ENCODE results near the gene PHLDA2. TPM values are rescaled to one million over a fixed set of nuclear protein-coding genes. Genes with fewer than 3 reads are reported as not detected.
A peak's percentile ranks its signal among the peaks of the same experiment; 100 is the strongest.
"Not testable (repeated sequence)": the region's sequence is repeated elsewhere in the genome, so short reads cannot be mapped to it uniquely, and the experiment has no call there.

Gene PHLDA2
- total RNA-seq, 1 donor from 2014 or later, result not detected

GRCh38 chr11:2910401-2910955 lies 18.7 kb downstream of the PHLDA2 start:
- intact Hi-C loops (cut with DNase I), result no loop called here
- H3K36me3 ChIP-seq, result no peaks in the 10 kb centered on the region
- H3K4me3 ChIP-seq, result no peak overlapping the region
- DNase-seq (ENCODE audit: low spot score in 2 of 2), result no peak
- peaks cover 0 to 7% of the 10 kb centered on the region in 2 donors for H3K4me1 ChIP-seq
- no peaks in the 10 kb centered on the region for H3K9me3 ChIP-seq
- no peak overlapping the region for H3K27ac ChIP-seq
- TF ChIP-seq CTCF (IDR thresholded peaks at IDR 0.05), result no peak
- H3K27me3 ChIP-seq, result no peaks in the 10 kb centered on the region

- Histone ChIP-seq H3K27me3 (no peaks in the 10 kb centered on the region), H3K9me3 (no peaks in the 10 kb centered on the region), H3K4me1 (peaks cover 0 to 7% of the 10 kb centered on the region in 2 donors), H3K36me3 (no peaks in the 10 kb centered on the region), H3K4me3 (peak overlapping the region; percentile 10 to 39), H3K27ac (no peak overlapping the region)
- intact Hi-C loops (cut with DNase I), result no loop called here
- no peak for DNase-seq (ENCODE audit: low spot score in 2 of 2)
- TF ChIP-seq CTCF (IDR thresholded peaks at IDR 0.05), result no peak
Measured at GRCh38 chr11:2909133-2909902, 19.9 kb downstream of the PHLDA2 start.

GRCh38 chr11:2908130-2908529 lies 21.1 kb downstream of the PHLDA2 start:
- Histone ChIP-seq H3K4me3 (no peak overlapping the region), H3K27ac (no peak overlapping the region), H3K27me3 (no peaks in the 10 kb centered on the region), H3K9me3 (no peaks in the 10 kb centered on the region), H3K36me3 (no peaks in the 10 kb centered on the region), H3K4me1 (peaks cover 0 to 9% of the 10 kb centered on the region in 2 donors)
- TF ChIP-seq CTCF (IDR thresholded peaks at IDR 0.05), result no peak
- DNase-seq (ENCODE audit: low spot score in 2 of 2), result no peak
- intact Hi-C loops (cut with DNase I), result no loop called here

GRCh38 chr11:2905299-2905698 lies 23.9 kb downstream of the PHLDA2 start:
- intact Hi-C loops (cut with DNase I), result not testable (repeated sequence)

GRCh38 chr11:2904153-2905052 lies 24.8 kb downstream of the PHLDA2 start:
- intact Hi-C loops (cut with DNase I), result no loop called here
- no peak for DNase-seq (ENCODE audit: low spot score in 2 of 2)
- no peak overlapping the region for H3K4me3 ChIP-seq
- TF ChIP-seq CTCF (IDR thresholded peaks at IDR 0.05), result no peak
- no peaks in the 10 kb centered on the region for H3K36me3 ChIP-seq
- H3K27ac ChIP-seq, result no peak overlapping the region
- peaks cover 0 to 20% of the 10 kb centered on the region in 2 donors for H3K4me1 ChIP-seq
- no peaks in the 10 kb centered on the region for H3K9me3 ChIP-seq
- H3K27me3 ChIP-seq, result no peaks in the 10 kb centered on the region

More at GRCh38 chr11:2905299-2905698, 23.9 kb downstream of the PHLDA2 start:
- peaks cover 0 to 24% of the 10 kb centered on the region in 2 donors for H3K4me1 ChIP-seq
- not testable (repeated sequence) for H3K36me3 ChIP-seq; DNase-seq (ENCODE audit: low spot score in 2 of 2); H3K4me3 ChIP-seq; H3K9me3 ChIP-seq; H3K27ac ChIP-seq; H3K27me3 ChIP-seq
